NCI-H187 (cell line): Measurements from ENCODE around the gene KRTAP5-5.
"Not testable (repeated sequence)": the region's sequence is repeated elsewhere in the genome, so short reads cannot be mapped to it uniquely, and the experiment has no call there.

Experiments
- DNase-seq, 2 experiments: peaks; one replicate each; lab custom pipeline; 2025; lab: John Stamatoyannopoulos, UW

Gene KRTAP5-5

GRCh38 chr11:1629326-1630185, at the start of gene KRTAP5-5:
Gene KRTAP5-5, plus strand, starts transcription at chr11:1629775. Its CDS starts 66 bp downstream, at chr11:1629841.
- DNase-seq: no peak

GRCh38 chr11:1581976-1582375, 47.6 kb upstream of the KRTAP5-5 start:
- DNase-seq: no peak

GRCh38 chr11:1582909-1583308, 46.7 kb upstream of the KRTAP5-5 start:
- DNase-seq: not testable (repeated sequence)

GRCh38 chr11:1584661-1585370, 44.8 kb upstream of the KRTAP5-5 start, which contains the start of gene KRTAP5-1:
Gene KRTAP5-1, minus strand, starts transcription at chr11:1585283. Its CDS starts 34 bp downstream, at chr11:1585249.
- DNase-seq: not testable (repeated sequence)

- no peak for DNase-seq
These were observed 42.9 kb upstream of the KRTAP5-5 start for GRCh38 chr11:1586699-1587098.

GRCh38 chr11:1589191-1589963, 40.2 kb upstream of the KRTAP5-5 start:
- DNase-seq: not testable (repeated sequence)

- DNase-seq: no peak
These were observed 39.6 kb upstream of the KRTAP5-5 start for GRCh38 chr11:1589996-1590395.

- no peak for DNase-seq
These were observed 36.9 kb upstream of the KRTAP5-5 start for GRCh38 chr11:1592628-1593027.

GRCh38 chr11:1595994-1596575, 33.5 kb upstream of the KRTAP5-5 start:
- DNase-seq: not testable (repeated sequence)

GRCh38 chr11:1596576-1597121, 32.9 kb upstream of the KRTAP5-5 start:
- not testable (repeated sequence) for DNase-seq

GRCh38 chr11:1597331-1597993, 32.1 kb upstream of the KRTAP5-5 start:
- no peak for DNase-seq

GRCh38 chr11:1597994-1598380, 31.6 kb upstream of the KRTAP5-5 start, which contains the start of gene KRTAP5-2:
Gene KRTAP5-2, minus strand, starts transcription at chr11:1598294. Its CDS starts 44 bp downstream, at chr11:1598250.
- DNase-seq: no peak

GRCh38 chr11:1598406-1598805, 31.2 kb upstream of the KRTAP5-5 start:
- DNase-seq: not testable (repeated sequence)

GRCh38 chr11:1598816-1599215, 30.8 kb upstream of the KRTAP5-5 start:
- no peak for DNase-seq

- no peak for DNase-seq
These were observed 28.9 kb upstream of the KRTAP5-5 start for GRCh38 chr11:1600626-1601025.

- not testable (repeated sequence) for DNase-seq
These were observed 27.9 kb upstream of the KRTAP5-5 start for GRCh38 chr11:1601663-1602062.

GRCh38 chr11:1603629-1604028, 25.9 kb upstream of the KRTAP5-5 start:
- DNase-seq: no peak

GRCh38 chr11:1604181-1604580, 25.4 kb upstream of the KRTAP5-5 start:
- DNase-seq: no peak

GRCh38 chr11:1604711-1605110, 24.9 kb upstream of the KRTAP5-5 start:
- DNase-seq: no peak

- not testable (repeated sequence) for DNase-seq
These were observed 23.7 kb upstream of the KRTAP5-5 start for GRCh38 chr11:1605923-1606322.
